Epithelial cell of esophagus (primary cell): ENCODE measurements around the gene NFIB.

Experiments used
- DNase-seq: peaks from one replicate; pipeline ENCODE4 v3.0.0; 2010; ENCODE audit warnings: low read depth
- H3K4me3 ChIP-seq: 2 replicates; pipeline ENCODE4 v1.5.1; 2011; ENCODE audit warnings: mild to moderate bottlenecking, low read length, control low read depth
- TF ChIP-seq, protein P1 (sequence below): IDR thresholded peaks from 2 replicates; pipeline ENCODE4 v1.5.1; 2011; ENCODE audit warnings: low read depth, mild to moderate bottlenecking, low read length, control low read depth, inconsistent platforms; ENCODE audit not compliant: insufficient read depth; ENCODE audit errors: missing control alignments

NFIB gene

DNA sequence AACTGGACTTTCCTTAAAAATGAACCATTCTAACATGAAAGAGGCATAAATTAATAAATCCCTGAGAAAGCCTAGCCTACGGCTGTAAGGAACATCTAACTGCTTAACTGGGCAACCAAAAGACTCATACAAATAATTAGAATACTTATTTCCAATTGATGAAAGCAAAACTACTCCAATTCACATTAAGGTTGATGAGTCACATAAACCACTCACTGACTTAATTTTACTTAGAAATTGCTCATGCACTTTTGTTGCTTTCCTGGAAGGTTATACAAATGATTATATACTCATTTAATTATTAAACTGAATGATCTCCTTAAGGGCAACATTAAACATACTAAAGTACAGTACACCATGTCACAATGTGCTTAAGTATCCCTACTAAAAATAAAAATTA lies 101.9 kb downstream of the NFIB start:
- DNase-seq, result peak; percentile 65
- no peak overlapping the region for H3K4me3 ChIP-seq
- TF ChIP-seq, protein P1, sequence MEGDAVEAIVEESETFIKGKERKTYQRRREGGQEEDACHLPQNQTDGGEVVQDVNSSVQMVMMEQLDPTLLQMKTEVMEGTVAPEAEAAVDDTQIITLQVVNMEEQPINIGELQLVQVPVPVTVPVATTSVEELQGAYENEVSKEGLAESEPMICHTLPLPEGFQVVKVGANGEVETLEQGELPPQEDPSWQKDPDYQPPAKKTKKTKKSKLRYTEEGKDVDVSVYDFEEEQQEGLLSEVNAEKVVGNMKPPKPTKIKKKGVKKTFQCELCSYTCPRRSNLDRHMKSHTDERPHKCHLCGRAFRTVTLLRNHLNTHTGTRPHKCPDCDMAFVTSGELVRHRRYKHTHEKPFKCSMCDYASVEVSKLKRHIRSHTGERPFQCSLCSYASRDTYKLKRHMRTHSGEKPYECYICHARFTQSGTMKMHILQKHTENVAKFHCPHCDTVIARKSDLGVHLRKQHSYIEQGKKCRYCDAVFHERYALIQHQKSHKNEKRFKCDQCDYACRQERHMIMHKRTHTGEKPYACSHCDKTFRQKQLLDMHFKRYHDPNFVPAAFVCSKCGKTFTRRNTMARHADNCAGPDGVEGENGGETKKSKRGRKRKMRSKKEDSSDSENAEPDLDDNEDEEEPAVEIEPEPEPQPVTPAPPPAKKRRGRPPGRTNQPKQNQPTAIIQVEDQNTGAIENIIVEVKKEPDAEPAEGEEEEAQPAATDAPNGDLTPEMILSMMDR, result no peak

DNA sequence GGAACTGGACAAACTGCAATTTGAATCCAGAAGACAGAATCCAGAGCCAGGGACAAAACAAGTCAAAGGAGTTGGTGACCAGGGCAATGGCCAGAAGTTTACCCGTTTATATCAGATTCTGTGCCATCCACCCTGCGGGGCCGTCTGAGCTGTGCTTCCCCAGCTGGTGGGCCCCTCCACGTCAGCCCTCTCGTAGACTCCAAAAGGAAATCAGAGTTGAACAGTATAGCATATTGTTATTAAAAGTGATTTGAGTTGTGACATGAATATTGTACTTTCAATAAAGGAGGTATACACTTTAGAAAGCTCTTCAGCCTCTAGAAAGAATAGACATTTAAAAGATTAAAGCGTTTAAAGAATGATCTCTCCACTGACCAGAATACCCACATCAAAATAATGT lies 102.4 kb downstream of the NFIB start:
- peak; percentile 23 for DNase-seq
- TF ChIP-seq, protein P1, result no peak
- no peak overlapping the region for H3K4me3 ChIP-seq

DNA sequence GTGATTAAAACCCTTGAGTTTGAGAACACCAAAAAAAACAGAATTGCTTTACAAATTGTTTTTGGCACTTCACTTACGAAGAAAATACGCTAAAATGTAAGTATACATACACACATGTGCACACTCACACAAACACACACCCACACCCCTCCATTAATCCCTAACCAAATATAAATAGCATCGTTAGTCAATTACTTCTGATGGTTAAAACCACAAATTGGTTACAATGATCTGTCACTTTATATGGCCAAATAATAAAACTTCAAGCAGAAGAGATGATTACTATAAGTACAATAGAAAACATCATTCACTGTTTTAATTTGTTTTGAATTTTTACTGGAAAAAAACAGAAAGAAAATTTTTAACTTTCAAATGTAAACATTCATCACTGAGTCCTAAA lies 103.5 kb downstream of the NFIB start:
- H3K4me3 ChIP-seq, result no peak overlapping the region
- DNase-seq, result no peak
- TF ChIP-seq, protein P1, result no peak

DNA sequence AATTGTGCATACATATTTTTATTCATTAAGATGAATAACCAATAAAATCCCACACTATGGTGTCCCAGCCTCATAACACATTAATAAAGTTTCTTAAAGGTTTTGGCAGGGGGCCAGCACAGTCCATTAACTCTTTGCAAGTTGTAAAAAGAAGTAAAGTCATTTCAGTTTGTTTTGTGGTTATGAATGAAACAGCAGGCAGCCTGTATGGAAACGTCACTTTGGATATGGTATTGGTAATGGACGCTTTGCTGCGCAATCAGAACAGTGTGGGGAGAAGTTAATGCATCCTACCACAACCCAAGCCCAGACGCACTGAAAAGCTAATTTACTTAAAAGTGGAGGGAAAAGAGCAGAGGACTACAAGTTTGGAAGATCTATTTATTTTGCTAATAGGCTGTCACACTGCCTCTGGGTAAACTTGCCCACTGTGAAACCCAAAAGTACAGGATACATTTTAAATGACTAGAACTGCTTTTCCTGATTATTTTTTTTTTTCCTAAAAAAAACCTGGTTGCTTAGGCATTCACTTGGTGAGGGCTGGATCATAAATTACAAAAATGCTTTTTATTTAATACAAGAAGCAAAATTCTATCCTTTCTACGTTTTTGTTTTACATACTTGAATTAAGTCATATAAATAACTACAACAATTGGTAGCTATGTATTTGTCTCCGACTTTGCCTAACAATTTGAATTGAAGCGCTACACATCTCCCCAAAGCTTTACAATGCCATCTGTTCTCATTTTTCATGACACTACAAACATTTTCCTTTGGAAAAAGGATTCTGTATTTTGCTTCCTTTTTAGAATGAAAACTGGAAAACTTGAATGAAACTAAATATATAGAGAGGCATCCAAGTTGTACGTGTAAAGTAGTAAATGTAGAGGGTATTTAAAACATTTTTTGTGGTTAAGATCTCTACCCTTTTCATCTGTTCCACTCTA lies 104.3 kb downstream of the NFIB start:
- TF ChIP-seq, protein P1, result no peak
- H3K4me3 ChIP-seq, result no peak overlapping the region
- peak; percentile 48 for DNase-seq

DNA sequence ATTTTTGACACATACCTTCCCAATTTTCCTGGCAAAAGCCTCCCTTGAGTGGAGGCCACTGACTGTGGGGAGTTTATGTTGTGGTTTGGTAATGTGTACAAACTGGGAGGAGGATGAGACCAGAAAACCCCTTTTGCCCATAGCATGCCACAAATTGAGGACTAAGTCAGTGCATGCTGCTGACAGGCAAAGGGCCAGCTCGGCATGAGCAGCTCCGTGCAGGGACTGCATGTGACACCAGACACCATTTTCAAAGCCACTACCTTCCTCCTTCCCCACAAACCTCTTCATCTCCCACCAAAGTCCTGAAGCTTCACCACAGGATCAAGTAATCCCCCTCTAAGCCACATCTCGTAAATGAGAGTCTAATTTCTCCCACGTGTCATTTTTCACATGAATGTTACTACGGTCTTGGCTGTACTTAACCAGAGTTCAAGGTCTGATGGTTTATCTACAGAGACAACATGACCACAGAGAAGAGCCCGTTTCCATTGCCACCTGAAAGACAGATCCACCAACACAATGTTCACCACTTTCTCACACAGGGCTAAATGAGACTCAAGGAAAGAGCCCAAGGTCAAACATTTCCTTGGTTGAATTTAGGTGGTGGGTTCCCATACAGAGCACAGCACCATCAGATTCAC lies 106.5 kb downstream of the NFIB start:
- DNase-seq, result no peak
- H3K4me3 ChIP-seq, result no peak overlapping the region
- TF ChIP-seq, protein P1, result no peak

DNA sequence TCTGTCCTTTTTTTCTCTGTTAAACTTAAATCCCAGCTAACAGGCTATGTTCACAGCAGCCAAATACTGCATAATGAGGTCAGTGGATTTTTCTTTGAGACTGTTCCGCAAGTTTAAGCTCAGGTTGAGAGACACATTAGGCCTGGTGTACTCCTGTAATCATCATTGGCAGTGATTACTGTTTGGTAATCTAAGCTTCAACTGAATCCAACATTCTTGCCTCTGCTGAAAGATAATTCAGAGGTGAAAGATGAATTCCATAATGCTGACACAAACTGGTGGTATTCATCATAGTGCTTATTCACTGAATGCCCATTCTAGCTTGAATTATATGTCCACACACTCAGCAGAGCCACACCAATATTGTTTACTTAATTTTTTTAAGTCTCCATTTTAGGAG lies 108.5 kb downstream of the NFIB start:
- H3K4me3 ChIP-seq, result no peak overlapping the region
- DNase-seq, result peak; percentile 90
- TF ChIP-seq, protein P1, result no peak
